GM03348 (cell line): Measurements from ENCODE around the gene TNS2.

Experiments
- DNase-seq: peaks from one replicate; pipeline ENCODE4 v3.0.0; 2012; ENCODE audit warnings: low spot score

Gene TNS2

DNA sequence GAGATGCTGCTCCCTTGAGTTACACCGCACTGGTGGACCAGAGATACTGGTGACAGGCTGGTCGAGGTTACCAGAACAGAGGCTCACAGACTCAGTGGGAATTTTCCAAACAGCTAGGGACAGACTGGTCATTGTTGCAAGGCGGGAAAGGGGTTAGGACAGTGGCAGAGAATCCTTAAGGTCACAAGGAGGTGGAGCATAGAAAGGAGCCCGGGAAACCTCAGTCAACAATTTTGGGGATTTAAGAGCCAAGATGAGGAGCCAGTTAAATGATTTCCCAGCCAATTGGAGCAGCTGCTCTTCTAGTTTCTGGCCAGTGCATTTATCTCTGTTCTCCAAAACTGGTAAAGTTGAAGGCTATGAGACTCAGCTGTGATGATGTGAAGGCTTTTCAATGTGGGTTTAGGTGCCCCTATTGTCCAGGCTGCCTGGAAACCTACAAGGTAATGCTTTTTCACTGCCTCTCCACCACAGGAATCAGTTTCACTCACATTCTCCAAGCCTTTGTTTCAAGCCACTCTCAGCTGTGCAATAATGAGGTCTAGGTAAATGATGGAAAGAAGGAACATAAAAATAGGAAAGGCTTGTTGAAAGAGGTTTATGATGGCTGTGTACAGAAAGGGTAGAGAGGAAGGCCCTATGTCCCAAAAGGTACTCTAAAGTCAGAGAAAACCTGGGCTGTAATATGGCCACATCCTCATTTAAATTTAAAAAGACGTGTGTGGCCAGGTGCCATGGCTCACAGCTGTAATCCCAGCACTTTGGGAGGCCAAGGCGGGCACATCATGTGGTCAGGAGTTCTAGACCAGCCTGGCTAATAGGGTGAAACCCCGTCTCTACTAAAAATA lies 7.0 kb upstream of the TNS2 start:
- no peak for DNase-seq

DNA sequence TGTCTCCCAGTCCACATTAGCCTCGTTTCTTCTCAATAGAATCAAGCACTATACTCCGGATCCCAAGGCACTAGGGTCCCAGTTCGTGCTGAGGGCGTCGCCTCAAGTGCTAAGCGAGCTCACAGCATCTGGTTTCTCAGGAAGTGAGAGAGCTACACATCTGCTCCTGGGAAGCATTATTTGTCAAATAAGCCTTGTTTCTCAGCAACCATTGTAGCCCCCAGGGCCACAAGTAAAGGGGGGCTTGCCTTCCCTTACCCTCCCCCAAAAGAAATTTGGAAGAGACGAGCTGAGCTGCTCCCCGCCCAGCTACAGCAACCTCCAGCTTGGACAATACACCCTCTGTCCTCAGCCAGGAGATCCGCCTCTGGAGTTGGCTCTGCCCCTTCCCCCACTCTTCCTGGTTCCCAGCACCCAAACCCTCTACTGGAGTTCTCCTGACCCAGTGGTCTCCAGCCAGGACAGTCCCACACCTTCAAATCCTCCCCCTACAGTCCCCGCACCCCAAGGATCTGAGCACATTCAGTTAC lies 5.7 kb upstream of the TNS2 start:
- DNase-seq: no peak

DNA sequence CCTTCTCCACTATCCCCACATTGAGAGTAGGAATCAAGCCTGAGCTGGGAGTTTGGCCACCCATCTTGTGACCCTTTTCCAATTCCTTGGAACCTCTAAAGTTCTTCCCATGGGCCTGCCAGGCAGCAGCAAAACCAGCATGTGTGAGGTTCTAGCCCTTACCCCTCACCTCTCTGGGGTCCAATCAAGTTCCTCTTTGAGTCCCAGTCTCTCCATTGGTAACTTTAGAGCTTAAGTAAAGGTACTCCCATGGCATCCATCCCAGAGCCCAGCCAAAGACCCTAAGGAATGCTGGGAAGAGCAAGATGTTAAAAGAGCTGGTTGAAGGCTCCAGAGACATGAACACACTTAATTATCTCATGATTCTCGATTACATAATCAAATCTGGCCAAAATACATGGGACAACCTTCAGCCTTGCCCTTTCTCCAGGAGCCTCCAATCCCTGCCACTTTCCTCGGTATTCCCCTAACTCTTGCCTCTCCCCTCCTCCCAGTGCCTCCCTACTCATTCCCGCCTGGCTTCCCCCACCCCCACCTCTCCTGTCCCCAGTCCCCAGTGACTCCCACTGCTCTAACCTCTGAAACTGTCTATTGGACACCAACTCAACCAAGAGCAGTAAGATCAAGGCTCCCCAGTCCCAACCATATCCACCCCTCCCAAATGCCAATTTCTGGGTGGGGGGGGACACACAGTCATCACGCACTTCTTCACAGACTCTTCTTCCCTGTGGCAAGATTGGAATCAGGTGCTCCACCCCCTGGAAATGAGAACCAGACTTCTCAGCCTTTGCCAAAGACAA lies 4.8 kb upstream of the TNS2 start:
- no peak for DNase-seq

DNA sequence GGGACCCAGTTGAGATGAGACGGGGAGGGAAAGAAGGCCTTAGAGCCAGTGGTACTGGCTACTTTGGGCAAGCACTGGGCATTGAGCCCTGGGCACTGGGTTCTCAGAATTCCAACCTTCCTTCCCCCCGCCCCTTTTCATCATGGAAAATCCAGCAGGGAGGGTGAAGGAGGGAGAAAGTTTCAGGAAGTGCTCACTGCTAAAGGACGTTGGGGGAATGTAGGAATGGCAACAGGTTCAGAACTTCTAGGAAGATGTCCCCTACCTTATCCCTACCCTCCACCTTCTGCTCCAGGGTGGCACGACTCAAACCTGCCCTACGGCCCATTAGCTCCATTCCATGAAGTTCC lies 4.2 kb upstream of the TNS2 start:
- DNase-seq: no peak

DNA sequence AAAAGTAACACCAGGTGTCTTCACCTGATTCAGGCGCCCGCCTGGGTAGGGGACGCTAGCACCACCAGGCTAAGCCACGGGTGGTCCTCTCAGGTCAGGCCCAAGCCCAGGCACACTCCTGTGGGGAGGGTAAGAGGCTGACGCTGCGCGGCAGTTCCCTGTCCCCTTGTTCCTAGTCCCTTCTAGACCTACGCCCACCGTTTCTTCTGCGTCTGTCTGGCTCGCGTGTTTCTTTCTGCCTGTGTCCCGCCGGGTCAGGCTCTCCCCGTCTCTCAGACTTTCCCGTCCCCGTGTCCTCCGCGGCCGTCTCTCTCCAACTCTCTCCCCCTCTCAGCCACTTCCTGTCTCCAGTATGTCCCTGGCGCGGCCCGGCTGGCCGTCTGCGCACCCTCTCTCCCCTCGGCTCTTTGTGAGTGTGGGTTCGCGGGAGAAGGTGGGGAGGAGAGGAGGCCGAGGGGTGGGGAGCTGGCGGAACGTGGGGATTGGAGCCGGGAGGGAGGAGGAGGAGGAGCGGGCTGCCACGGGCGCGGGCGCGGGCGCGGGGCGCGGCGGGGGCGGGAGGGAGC lies 3.1 kb upstream of the TNS2 start:
- DNase-seq: no peak

DNA sequence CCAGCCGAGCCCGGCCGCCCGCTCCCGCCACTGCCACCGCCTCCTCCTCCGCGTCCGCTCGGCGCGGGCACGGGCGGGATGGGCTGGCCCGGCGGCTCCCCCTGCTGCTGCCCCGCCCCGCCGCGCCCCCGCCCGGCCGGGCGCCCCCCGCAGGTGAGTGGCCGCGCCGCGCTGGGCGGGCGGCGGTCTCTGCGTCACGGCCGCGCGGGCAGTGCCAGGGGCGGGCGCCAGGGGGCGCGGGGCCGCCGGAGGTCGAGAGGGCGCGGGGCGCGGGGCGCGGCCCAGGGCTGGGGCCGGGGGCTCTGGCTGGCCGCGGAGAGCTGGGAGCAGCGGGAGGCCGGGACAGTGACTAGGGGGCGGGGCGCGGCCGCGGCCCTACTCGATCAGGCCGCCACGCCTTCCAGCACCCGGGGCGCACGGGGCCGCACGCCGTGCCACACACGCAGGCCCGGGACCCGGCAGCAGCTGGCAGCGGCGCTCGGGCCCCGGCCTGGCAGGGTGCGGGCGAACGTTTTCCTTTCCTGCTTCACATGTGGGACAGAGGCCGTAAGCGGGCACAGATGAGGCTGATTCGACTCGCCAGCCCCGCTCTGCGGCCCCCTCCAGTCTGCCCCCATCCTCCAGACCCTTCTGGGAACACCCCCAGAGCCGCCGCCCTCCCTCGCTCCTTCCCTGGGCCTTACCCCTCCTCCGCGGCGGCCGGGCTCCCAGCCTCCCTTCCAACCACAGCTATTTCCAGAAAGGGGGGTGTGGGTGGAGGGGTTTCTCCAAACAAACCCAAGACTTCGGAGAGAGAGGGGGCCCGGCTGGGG lies 2.4 kb upstream of the TNS2 start:
- peak; percentile 93 for DNase-seq

DNA sequence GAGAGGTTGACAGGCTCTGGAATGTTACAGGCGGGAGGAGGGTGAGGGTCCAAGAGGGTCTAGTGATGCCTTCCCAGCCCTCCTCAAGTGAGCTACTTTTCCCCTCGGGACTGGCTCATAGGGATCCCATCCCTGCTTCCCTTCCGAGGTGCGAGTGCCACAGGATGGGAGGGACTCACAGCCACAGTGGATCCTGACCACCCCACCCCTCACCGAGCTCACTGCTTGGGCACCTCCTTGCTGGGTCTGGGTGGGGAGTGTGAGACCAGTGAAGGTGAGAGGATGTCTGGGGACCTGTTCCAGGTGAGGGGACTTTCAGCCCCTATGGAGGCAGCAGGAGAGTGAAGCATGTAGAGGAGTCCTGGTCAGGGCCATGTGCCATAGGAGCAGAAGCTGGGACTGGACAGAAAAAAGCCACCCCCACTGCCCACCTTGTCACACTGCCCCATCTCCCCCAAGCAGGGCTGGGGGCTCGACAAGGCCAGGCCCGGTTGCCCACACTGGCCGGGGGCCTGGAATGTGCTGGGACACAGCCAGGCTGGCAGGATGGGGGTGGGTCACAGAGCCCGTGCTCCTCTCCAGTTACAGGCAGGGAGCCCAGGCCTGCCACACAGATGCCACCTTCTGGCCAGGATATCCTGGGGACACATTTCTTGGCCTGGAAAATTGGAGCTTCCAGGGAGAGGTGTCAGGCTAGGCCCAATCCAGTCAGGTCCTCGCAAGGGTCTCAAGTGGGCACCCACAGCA lies 1.7 kb upstream of the TNS2 start:
- no peak for DNase-seq

DNA sequence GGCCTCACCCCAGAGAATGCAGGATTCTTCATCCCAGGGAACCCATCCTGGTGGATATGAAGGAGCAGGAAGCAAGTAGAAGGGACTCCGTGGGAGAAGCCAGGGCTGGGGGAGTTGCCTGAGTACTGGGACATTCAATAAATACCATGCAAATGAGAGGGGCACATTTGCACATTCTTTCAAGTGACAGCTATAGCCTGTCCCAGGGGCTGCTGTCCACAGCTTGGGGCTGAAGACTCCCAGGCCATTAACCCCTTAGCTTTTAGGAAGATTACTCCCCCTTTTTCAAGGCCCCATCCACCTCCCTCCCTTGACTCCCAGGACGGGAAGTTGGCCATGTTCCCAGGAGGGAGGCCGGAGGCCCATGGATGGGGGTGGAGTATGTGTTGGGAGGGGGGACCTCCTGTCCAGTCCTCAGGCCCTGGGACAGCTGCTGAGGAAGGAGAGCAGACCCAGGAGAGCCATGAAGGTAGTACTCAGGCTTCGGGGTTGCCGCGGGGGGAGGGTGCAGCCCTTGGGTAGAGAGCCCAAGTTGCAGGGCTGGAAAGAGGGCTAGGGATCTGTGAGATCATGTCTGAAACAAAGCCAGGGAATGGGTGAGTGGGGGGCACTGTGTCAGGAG lies 974 bp upstream of the TNS2 start:
- peak; percentile 57 for DNase-seq

DNA sequence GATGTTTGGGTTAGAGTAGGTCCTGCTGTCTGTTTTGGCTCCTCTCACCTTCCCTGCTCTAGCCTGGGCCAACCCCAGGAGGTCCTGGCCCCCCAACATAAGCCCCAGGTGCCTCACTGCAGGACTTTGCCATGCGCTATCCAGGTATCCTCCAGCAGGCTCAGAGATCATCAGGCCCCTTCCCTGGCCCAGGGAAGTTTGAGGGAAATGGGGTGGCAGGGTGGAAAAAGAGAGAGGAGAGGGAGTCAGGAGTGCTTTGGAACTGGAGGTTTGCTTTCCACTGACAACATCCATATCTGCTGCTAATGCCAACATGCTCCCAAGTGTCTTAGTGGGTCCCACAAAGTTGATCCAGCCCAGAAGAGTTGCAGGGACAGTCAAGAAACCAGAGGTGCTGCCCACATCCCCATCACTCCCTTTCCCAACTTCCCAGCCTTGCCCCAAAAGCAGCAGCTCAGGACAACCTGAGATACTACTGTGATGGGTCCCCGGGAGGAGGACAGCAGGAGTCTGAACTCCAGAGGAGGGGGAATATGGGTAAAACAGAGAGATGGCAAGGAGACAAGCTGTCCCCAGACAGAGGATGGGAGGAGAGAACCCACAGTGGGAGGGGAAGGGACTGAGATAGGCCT lies 677 bp downstream of the TNS2 start:
- DNase-seq: no peak

DNA sequence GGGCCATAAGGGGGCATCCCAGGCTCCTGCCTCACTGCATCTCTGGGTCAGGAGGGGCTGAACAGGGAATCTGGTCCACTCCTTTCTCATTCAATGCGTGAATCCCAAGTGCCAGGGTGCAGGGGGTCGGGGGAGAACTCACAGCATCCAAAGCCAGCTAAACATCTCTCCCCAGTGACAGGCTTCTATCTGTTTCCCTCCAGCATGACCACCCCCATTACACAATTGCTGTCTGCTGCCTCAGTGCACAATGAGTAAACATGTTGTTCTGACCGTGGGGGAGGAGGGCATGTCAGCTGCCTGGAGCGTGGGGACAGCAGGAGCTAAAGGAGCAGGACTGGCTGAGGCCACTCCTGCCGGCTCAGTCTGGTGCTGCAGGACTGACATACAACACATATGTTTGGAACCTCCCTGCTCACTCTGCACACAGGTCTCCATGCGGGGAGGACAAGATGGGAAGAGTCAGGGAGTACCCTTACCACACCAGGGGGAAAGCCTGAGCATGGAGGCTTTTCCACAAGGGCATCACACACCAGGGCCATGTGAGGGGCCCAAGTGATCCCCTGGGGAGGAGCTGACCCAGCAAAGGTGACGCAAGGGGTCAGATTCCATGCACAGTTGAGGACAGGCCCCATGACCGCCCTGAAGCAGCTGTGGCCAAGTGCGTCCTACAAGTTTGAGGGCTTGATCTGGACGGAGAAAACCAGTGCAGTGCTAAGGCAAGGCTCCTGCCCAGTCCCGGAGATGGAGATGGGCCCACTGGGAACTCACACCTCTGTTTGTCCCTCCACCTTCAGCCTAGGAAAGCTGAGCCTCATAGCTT lies 1.4 kb downstream of the TNS2 start:
- peak; percentile 64 for DNase-seq

DNA sequence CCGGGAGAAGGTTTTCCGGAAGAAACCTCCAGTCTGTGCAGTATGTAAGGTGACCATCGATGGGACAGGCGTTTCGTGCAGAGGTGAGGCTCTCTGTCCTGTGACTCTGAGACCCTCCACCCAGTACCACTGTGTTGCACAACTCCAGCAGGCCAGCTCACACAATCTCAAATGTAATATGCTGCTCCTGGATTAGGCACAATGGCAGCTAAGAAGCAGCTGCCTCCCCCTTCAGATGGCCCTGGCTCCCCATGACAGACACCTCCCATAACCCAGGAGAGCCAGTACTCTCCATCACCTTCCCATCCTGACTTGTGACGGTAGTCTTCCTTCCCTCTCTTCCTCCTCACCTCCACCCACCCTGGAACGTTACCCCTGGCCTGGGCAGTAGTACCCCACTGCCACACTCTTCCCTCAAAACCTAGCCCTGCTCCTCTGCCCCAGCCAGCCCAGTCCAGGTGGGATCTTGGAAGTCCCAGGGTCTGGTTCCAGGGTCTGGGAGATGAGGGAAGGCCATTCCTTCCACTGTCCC lies 2.1 kb downstream of the TNS2 start:
- DNase-seq: no peak

DNA sequence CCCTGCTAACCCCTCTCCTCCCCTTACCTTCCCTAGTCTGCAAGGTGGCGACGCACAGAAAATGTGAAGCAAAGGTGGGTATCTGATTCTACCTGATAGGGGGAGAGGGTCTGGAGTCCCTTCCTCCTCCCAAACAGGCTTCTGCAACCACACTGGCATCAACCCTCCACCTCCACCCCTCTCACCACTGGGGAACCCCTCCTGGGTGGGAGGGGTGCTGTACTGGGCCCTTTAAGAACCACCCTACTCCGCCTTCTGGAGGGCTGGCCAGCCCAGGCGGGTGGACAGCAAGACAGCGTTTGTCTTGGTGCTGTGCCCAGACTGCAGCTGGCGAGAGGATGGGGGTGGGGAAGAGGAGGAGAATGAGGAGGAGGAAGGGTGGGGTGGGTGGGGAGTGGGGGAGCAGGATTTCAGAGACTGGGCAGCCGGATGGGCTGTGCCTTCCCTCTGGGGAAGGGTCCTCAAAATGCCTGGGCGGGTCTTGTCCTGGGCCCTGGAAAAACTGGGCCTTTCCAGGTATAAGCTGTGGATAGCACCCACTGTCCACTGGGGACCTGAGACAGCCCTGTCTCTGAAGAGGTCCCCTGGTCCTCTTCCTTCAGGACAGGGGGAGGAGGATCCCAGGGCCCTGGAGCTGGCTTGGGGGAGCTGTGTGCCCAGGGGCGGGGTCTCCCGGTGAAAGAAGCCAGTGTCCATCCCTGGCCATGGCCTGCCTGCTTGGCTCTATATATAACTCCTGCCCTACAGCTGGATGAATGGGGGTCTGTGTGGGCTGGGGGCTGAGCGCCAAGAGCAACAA lies 2.8 kb downstream of the TNS2 start:
- DNase-seq: peak; percentile 87

DNA sequence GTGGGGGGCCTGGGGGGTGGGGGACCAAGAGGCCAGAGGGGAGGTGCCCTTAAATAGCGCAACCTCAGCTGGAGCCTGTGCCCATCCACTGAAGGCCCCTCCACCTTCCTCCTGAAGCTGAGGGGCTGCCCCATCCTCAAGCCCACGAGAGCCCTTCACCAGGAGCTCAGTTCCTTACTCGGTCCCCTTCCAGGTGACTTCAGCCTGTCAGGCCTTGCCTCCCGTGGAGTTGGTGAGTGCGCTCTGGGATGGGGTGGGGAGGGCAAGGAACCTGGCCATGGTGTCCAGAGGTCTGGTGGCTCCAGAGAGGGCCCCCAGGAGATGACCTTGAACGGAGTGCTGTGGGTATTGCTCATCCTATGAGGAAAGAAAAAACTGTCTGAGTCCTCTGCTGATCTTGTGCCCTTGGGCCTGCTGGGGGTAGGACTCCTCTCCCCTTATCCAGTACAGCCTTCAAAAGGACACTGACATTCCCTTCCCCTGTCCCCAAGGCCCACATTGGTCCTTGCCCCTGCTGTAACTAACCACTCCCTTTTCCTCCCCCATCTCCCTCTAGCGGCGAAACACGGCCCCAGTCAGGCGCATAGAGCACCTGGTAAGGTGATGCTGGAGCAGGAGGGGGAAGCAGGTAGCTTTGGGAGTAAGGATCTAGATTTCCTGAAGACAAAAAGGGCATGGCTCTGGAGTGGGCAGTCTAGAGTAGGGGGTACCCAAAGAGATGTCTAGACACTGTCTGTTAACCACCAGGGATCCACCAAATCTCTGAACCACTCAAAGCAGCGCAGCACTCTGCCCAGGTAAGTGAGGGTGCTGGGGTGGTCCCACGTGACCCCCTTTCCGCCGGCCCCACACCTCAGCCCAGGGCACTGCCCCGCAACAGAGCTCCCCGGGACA lies 3.6 kb downstream of the TNS2 start:
- no peak for DNase-seq

DNA sequence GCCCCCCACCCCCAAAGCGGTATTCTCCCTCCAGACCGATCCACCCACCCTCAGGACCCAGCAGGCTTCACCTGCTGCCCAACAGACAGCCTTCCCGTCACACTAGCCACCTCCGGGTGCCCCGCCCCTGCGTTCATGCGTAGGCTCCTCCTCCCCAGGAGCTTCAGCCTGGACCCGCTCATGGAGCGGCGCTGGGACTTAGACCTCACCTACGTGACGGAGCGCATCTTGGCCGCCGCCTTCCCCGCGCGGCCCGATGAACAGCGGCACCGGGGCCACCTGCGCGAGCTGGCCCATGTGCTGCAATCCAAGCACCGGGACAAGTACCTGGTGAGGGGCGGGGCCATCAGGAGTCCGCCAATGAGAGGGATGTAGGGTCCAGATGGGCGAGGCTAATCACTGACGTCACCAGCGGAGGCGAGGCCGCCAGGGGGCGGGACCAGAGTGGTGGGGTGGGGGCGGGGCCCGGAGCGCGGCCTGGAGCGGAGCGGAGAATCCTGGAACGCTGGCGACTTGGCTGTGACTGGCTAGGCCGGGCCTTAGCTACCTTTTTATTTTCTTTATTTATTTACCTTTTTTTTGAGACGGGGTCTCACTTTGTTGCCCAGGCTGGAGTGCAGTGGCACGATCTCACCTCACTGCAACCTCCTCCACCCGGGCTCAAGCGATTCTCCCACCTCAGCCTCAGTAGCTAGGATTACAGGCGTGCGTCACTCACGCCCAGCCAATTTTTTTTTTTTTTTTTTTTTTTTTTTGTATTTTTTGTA lies 4.4 kb downstream of the TNS2 start:
- peak; percentile 88 for DNase-seq

DNA sequence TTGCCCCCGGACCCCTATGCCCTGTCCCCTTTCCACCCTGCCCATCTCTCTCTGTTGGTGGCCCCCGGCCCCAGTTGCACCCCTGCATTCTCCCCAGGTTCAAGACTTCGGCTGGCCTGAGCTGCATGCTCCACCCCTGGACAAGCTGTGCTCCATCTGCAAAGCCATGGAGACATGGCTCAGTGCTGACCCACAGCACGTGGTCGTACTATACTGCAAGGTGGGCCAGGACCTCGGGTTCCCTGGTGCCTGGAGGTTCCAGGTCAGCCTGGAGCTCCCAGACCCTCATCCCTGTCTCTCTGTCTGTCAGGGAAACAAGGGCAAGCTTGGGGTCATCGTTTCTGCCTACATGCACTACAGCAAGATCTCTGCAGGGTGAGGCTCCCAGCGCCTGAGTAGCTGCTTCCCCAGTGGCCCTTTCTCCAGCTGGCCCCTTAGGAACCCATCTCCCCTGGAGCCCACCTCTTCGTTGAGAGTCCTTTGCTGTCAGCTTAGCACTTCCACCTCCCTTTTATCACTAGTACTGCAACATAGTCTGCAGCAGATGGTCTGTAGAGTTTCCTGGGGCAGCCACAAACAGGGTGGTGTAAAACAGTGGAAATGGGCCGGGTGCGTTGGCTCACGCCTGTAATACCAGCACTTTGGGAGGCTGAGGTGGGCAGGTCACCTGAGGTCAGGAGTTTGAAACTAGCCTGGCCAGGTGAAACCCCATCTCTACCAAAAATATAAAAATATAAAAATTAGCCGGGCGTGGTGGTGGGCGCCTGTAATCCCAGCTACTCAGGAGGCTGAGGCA lies 5.8 kb downstream of the TNS2 start:
- no peak for DNase-seq

DNA sequence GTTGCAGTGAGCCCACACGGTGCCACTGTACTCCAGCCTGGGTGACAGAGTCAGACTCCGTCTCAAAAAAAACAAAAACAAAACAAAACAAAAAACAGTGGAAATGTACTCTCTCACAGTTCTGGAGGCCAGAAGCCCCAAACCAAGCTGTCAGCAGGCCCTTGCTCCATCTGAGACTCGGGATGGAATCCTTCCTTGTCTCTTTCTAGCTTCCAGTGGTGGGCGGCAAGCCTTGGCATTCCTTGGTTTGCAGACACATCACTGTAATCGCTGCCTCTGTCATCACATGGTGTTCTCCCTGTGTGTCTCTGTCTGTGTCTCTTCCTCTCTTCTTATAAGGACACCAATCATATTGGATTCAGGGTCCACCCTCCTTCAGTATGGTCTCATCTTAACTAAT lies 6.4 kb downstream of the TNS2 start:
- DNase-seq: no peak
